SK-N-MC (cell line): ENCODE data around the gene CNOT6.

Experiments used
- EZH2 ChIP-seq: fragments of 200-600 bp; sonication (generic); IDR thresholded peaks from one replicate; pipeline ENCODE4 v1.6.1; 2017; ENCODE audit warnings: antibody characterized with exemption
- POLR2AphosphoS5 ChIP-seq: IDR thresholded peaks from 2 replicates; pipeline ENCODE4 v1.6.1; 2012; ENCODE audit warnings: mild to moderate bottlenecking, low read depth, low read length, borderline replicate concordance

DNA sequence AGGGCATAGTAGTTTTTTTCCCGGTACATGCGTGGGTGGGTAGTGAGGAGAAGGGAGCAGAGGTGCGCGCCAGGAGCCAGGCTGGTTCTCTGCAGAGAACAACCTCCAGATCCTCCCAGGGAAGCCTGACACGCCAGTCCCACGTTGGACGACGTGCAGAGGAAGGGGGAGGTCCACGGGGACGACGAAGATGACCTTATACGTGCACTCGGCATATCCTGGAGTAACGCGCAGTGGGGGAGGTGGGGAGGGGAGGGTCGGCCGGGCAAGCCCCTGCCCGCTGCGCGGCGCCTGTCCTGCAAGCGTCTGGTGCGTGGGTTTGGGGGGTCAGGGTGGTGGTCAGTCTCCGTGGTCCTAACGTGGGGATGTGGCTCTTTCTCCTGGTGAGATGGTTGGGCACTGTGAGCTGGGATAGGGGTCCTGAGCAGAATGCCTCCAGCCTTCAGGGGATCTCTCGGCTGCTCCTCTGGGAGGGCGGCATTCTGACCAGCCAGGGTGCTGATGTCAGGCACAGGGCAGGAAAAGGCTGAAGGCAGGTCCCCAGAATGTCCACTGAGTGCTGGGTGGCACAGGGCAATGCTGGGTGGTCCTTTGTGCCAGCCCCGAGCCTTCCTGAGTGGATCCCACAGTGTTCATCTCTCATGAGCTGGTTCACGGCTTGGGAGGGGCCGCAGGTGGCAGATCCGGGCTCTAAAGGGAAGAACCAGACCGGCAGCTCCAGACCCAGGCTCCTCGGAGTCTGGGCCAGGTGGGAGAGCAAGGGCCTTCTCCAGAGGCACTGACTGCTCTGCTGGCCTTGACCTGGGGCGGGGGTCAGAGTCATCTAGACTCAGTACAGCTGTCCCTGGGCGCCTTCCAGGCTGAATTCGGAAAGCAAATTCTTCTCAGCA lies 107.7 kb downstream of the CNOT6 start:
- TF ChIP-seq POLR2AphosphoS5 (no peak), EZH2 (no peak)
